ENCODE results near the gene NLRC5.
"Not testable (repeated sequence)": the region's sequence is repeated elsewhere in the genome, so short reads cannot be mapped to it uniquely, and the experiment has no call there.

The NLRC5 gene

GRCh38 chr16:57055671-57056070 is 66.3 kb downstream of the NLRC5 start:
- DNase-seq (ENCODE audit: low spot score): no peak
- Mint-ChIP-seq H3K27me3 (ENCODE audit: low read depth) (no peaks in the 10 kb centered on the region), H3K4me1 (ENCODE audit: low read depth) (peaks cover 6% of the 10 kb centered on the region), H3K27ac (no peak overlapping the region), H3K36me3 (ENCODE audit: low read depth) (peaks cover 72% of the 10 kb centered on the region), H3K9me3 (no peaks in the 10 kb centered on the region), H3K4me3 (no peak overlapping the region)

GRCh38 chr16:57058291-57058861 is 69.0 kb downstream of the NLRC5 start:
- Mint-ChIP-seq H3K27me3 (ENCODE audit: low read depth) (no peaks in the 10 kb centered on the region), H3K36me3 (ENCODE audit: low read depth) (peaks cover 69% of the 10 kb centered on the region), H3K9me3 (no peaks in the 10 kb centered on the region), H3K4me3 (no peak overlapping the region), H3K27ac (no peak overlapping the region), H3K4me1 (ENCODE audit: low read depth) (peaks cover 6% of the 10 kb centered on the region)
- DNase-seq (ENCODE audit: low spot score): no peak

GRCh38 chr16:57060323-57061083 is 71.1 kb downstream of the NLRC5 start:
- Mint-ChIP-seq H3K27me3 (ENCODE audit: low read depth) (no peaks in the 10 kb centered on the region), H3K9me3 (no peaks in the 10 kb centered on the region), H3K27ac (peak overlapping the region; percentile 71), H3K4me1 (ENCODE audit: low read depth) (peaks cover 6% of the 10 kb centered on the region), H3K36me3 (ENCODE audit: low read depth) (peaks cover 64% of the 10 kb centered on the region), H3K4me3 (no peak overlapping the region)
- DNase-seq (ENCODE audit: low spot score): no peak

GRCh38 chr16:57061084-57061905 is 71.9 kb downstream of the NLRC5 start:
- no peak for DNase-seq (ENCODE audit: low spot score)
- Mint-ChIP-seq H3K4me3 (no peak overlapping the region), H3K27me3 (ENCODE audit: low read depth) (no peaks in the 10 kb centered on the region), H3K36me3 (ENCODE audit: low read depth) (peaks cover 60% of the 10 kb centered on the region), H3K4me1 (ENCODE audit: low read depth) (peaks cover 6% of the 10 kb centered on the region), H3K9me3 (no peaks in the 10 kb centered on the region), H3K27ac (peak overlapping the region; percentile 68)

- H3K27ac Mint-ChIP-seq: no peak overlapping the region
- no peaks in the 10 kb centered on the region for H3K27me3 Mint-ChIP-seq (ENCODE audit: low read depth)
- H3K36me3 Mint-ChIP-seq (ENCODE audit: low read depth): peaks cover 64% of the 10 kb centered on the region
- DNase-seq (ENCODE audit: low spot score): no peak
- H3K4me3 Mint-ChIP-seq: no peak overlapping the region
- no peaks in the 10 kb centered on the region for H3K9me3 Mint-ChIP-seq
- peaks cover 6% of the 10 kb centered on the region for H3K4me1 Mint-ChIP-seq (ENCODE audit: low read depth)
Measured at GRCh38 chr16:57062329-57062728, 73.0 kb downstream of the NLRC5 start.

- H3K4me1 Mint-ChIP-seq (ENCODE audit: low read depth); H3K27ac Mint-ChIP-seq; H3K9me3 Mint-ChIP-seq; DNase-seq (ENCODE audit: low spot score); H3K27me3 Mint-ChIP-seq (ENCODE audit: low read depth); H3K4me3 Mint-ChIP-seq: not testable (repeated sequence)
- peaks cover 62% of the 10 kb centered on the region for H3K36me3 Mint-ChIP-seq (ENCODE audit: low read depth)
Measured at GRCh38 chr16:57063189-57063588, 73.8 kb downstream of the NLRC5 start.

GRCh38 chr16:57064995-57065394 is 75.6 kb downstream of the NLRC5 start:
- no peak for DNase-seq (ENCODE audit: low spot score)
- Mint-ChIP-seq H3K4me1 (ENCODE audit: low read depth) (peaks cover 6% of the 10 kb centered on the region), H3K4me3 (no peak overlapping the region), H3K27me3 (ENCODE audit: low read depth) (no peaks in the 10 kb centered on the region), H3K27ac (no peak overlapping the region), H3K9me3 (no peaks in the 10 kb centered on the region), H3K36me3 (ENCODE audit: low read depth) (peaks cover 58% of the 10 kb centered on the region)

GRCh38 chr16:57066625-57067024 is 77.3 kb downstream of the NLRC5 start:
- Mint-ChIP-seq H3K4me1 (ENCODE audit: low read depth) (peaks cover 5% of the 10 kb centered on the region), H3K27me3 (ENCODE audit: low read depth) (no peaks in the 10 kb centered on the region), H3K36me3 (ENCODE audit: low read depth) (peaks cover 58% of the 10 kb centered on the region), H3K9me3 (no peaks in the 10 kb centered on the region), H3K27ac (no peak overlapping the region), H3K4me3 (no peak overlapping the region)
- DNase-seq (ENCODE audit: low spot score): no peak

- no peaks in the 10 kb centered on the region for H3K9me3 Mint-ChIP-seq
- H3K4me3 Mint-ChIP-seq: no peak overlapping the region
- no peak for DNase-seq (ENCODE audit: low spot score)
- H3K27me3 Mint-ChIP-seq (ENCODE audit: low read depth): no peaks in the 10 kb centered on the region
- H3K27ac Mint-ChIP-seq: no peak overlapping the region
- H3K36me3 Mint-ChIP-seq (ENCODE audit: low read depth): peaks cover 58% of the 10 kb centered on the region
- peaks cover 7% of the 10 kb centered on the region for H3K4me1 Mint-ChIP-seq (ENCODE audit: low read depth)
Measured at GRCh38 chr16:57067347-57067746, 78.0 kb downstream of the NLRC5 start.

GRCh38 chr16:57069053-57069452 is 79.7 kb downstream of the NLRC5 start:
- peaks cover 7% of the 10 kb centered on the region for H3K4me1 Mint-ChIP-seq (ENCODE audit: low read depth)

GRCh38 chr16:57069635-57070370 is 80.4 kb downstream of the NLRC5 start:
- no peak for DNase-seq (ENCODE audit: low spot score)
- Mint-ChIP-seq H3K27ac (peak overlapping the region; percentile 52), H3K9me3 (no peaks in the 10 kb centered on the region), H3K27me3 (ENCODE audit: low read depth) (no peaks in the 10 kb centered on the region), H3K4me1 (ENCODE audit: low read depth) (peaks cover 7% of the 10 kb centered on the region), H3K4me3 (no peak overlapping the region), H3K36me3 (ENCODE audit: low read depth) (peaks cover 61% of the 10 kb centered on the region)

More at GRCh38 chr16:57069053-57069452, 79.7 kb downstream of the NLRC5 start:
- DNase-seq (ENCODE audit: low spot score): no peak
- H3K36me3 Mint-ChIP-seq (ENCODE audit: low read depth): peaks cover 64% of the 10 kb centered on the region
- H3K27ac Mint-ChIP-seq: no peak overlapping the region
- no peaks in the 10 kb centered on the region for H3K9me3 Mint-ChIP-seq
- no peak overlapping the region for H3K4me3 Mint-ChIP-seq
- no peaks in the 10 kb centered on the region for H3K27me3 Mint-ChIP-seq (ENCODE audit: low read depth)

GRCh38 chr16:57070424-57070823 is 81.1 kb downstream of the NLRC5 start:
- Mint-ChIP-seq H3K27me3 (ENCODE audit: low read depth) (no peaks in the 10 kb centered on the region), H3K4me3 (no peak overlapping the region), H3K27ac (peak overlapping the region; percentile 52), H3K36me3 (ENCODE audit: low read depth) (peaks cover 57% of the 10 kb centered on the region), H3K9me3 (no peaks in the 10 kb centered on the region), H3K4me1 (ENCODE audit: low read depth) (peaks cover 7% of the 10 kb centered on the region)
- DNase-seq (ENCODE audit: low spot score): no peak

- not testable (repeated sequence) for DNase-seq (ENCODE audit: low spot score); H3K9me3 Mint-ChIP-seq; H3K27ac Mint-ChIP-seq; H3K4me3 Mint-ChIP-seq; H3K27me3 Mint-ChIP-seq (ENCODE audit: low read depth); H3K4me1 Mint-ChIP-seq (ENCODE audit: low read depth)
- peaks cover 54% of the 10 kb centered on the region for H3K36me3 Mint-ChIP-seq (ENCODE audit: low read depth)
Measured at GRCh38 chr16:57071081-57071732, 81.8 kb downstream of the NLRC5 start.

Data from T-helper 2 cell treated with Interferon-gamma antibody and Interleukin-4, amounts not matched to agents 5 μg/mL and 100 μg/mL, for 36 hours (primary cell).